NCI-H345 (cell line): ENCODE results near the gene AXIN2.

Source experiments
- DNase-seq: peaks from one replicate; lab custom pipeline; 2025; lab: John Stamatoyannopoulos, UW

The AXIN2 gene

GRCh38 chr17:65553646-65554552, 7.5 kb downstream of the AXIN2 start:
- no peak for DNase-seq

- no peak for DNase-seq
Observed at GRCh38 chr17:65553009-65553645, 8.3 kb downstream of the AXIN2 start.

- no peak for DNase-seq
Observed at GRCh38 chr17:65552214-65552613, 9.2 kb downstream of the AXIN2 start.

GRCh38 chr17:65551267-65552040, 10.0 kb downstream of the AXIN2 start:
- no peak for DNase-seq

GRCh38 chr17:65550758-65551157, 10.7 kb downstream of the AXIN2 start:
- DNase-seq, result no peak

GRCh38 chr17:65550075-65550662, 11.3 kb downstream of the AXIN2 start:
- DNase-seq, result no peak

GRCh38 chr17:65548269-65548969, 13.0 kb downstream of the AXIN2 start:
- no peak for DNase-seq

- no peak for DNase-seq
Observed at GRCh38 chr17:65547253-65547670, 14.2 kb downstream of the AXIN2 start.

- no peak for DNase-seq
Observed at GRCh38 chr17:65546579-65546978, 14.9 kb downstream of the AXIN2 start.

GRCh38 chr17:65545705-65546523, 15.5 kb downstream of the AXIN2 start:
- no peak for DNase-seq

- no peak for DNase-seq
Observed at GRCh38 chr17:65544672-65545071, 16.8 kb downstream of the AXIN2 start.

- no peak for DNase-seq
Observed at GRCh38 chr17:65542610-65543009, 18.8 kb downstream of the AXIN2 start.

- DNase-seq, result no peak
Observed at GRCh38 chr17:65542067-65542466, 19.4 kb downstream of the AXIN2 start.

GRCh38 chr17:65541453-65541852, 20.0 kb downstream of the AXIN2 start:
- DNase-seq, result no peak

- DNase-seq, result no peak
Observed at GRCh38 chr17:65539630-65540266, 21.7 kb downstream of the AXIN2 start.

- DNase-seq, result no peak
Observed at GRCh38 chr17:65538675-65539529, 22.5 kb downstream of the AXIN2 start.

- DNase-seq, result no peak
Observed at GRCh38 chr17:65537845-65538674, 23.4 kb downstream of the AXIN2 start.

GRCh38 chr17:65537343-65537844, 24.1 kb downstream of the AXIN2 start:
- DNase-seq, result no peak
